Measurements from ENCODE around the gene PPT2.
"Not testable (repeated sequence)": the region's sequence is repeated elsewhere in the genome, so short reads cannot be mapped to it uniquely, and the experiment has no call there.

PPT2 gene

DNA sequence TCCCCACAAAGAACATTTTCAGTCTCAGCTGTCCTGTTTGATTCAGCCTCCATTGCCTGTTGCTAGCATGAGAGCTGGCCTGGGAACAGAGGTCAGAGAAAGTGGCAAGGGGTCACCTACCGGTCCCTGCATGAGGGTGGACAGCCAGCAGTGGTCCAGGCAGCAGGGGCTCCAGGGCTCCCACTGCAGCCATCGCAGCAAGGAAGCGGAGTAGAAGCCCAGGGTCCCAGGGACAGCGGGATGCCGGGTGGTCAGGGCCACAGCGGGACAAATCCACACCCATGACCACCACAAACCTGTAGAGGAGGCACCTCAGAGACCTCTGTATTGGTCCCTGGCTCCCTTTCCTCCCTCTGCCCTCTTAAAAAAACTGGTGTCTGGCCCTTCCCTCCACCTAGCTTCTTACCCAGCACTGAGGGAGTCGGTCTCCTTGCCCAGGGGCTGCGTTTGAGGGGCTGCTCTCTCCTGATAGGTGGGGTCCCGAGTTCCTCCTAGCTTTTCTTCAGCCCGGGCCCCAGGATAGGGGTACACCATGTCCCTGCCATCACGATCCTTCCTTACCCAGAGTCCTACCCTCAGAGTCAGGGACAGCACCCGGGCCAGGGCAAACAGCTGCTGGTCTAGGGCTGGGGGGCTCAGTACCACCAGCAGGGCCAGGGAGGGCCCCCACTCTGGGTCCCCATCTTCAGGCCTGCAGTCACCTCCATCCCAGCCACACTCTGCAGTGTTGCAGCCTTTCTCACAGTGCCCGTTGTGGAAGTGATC, 47.0 kb downstream of the PPT2 start:
- H3K4me3 ChIP-seq (ENCODE audit: low read depth, low read length): no peak overlapping the region
- no peak overlapping the region for H3K27ac ChIP-seq (ENCODE audit: low read depth, low read length)
- no peaks in the 10 kb centered on the region for H3K36me3 ChIP-seq (ENCODE audit: control insufficient read depth, insufficient read depth, low read length)
- H3K4me1 ChIP-seq (ENCODE audit: control insufficient read depth, insufficient read depth, low read length): peaks cover 8% of the 10 kb centered on the region; the same call in 1 of the 2 replicates
- H3K9me3 ChIP-seq (ENCODE audit: control insufficient read depth, insufficient read depth, low read length): no peaks in the 10 kb centered on the region
- no peak overlapping the region for H3K9ac ChIP-seq (ENCODE audit: low read depth, low read length)
- H3K27me3 ChIP-seq (ENCODE audit: control insufficient read depth, insufficient read depth, low read length): no peaks in the 10 kb centered on the region

DNA sequence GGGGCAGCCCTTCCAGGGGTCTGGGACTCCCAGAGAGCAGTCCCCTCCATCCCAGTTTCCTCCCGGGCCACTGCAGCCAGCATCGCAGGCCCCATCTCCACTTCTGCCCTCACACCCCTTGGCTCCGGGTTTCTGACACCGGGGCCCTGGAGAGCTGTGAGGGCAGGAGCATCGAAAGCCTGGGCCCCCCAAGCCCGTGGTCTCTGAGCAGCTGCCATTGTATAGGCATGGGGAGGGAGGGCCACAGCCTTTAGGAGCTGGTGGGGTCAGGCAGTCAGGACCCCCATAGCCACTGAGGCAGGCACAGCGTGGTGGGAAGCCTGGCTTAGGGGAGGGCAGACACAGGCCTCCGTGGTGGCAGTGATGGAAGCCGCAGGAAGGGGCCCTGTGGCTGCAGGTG, 48.2 kb downstream of the PPT2 start:
- no peak overlapping the region for H3K4me3 ChIP-seq (ENCODE audit: low read depth, low read length)
- H3K4me1 ChIP-seq (ENCODE audit: control insufficient read depth, insufficient read depth, low read length): 0 out of 2 replicates have a peak, but pooled peaks cover 3% of the 10 kb centered on the region
- no peaks in the 10 kb centered on the region for H3K9me3 ChIP-seq (ENCODE audit: control insufficient read depth, insufficient read depth, low read length)
- H3K9ac ChIP-seq (ENCODE audit: low read depth, low read length): no peak overlapping the region
- H3K27me3 ChIP-seq (ENCODE audit: control insufficient read depth, insufficient read depth, low read length): no peaks in the 10 kb centered on the region
- no peak overlapping the region for H3K27ac ChIP-seq (ENCODE audit: low read depth, low read length)
- H3K36me3 ChIP-seq (ENCODE audit: control insufficient read depth, insufficient read depth, low read length): no peaks in the 10 kb centered on the region

DNA sequence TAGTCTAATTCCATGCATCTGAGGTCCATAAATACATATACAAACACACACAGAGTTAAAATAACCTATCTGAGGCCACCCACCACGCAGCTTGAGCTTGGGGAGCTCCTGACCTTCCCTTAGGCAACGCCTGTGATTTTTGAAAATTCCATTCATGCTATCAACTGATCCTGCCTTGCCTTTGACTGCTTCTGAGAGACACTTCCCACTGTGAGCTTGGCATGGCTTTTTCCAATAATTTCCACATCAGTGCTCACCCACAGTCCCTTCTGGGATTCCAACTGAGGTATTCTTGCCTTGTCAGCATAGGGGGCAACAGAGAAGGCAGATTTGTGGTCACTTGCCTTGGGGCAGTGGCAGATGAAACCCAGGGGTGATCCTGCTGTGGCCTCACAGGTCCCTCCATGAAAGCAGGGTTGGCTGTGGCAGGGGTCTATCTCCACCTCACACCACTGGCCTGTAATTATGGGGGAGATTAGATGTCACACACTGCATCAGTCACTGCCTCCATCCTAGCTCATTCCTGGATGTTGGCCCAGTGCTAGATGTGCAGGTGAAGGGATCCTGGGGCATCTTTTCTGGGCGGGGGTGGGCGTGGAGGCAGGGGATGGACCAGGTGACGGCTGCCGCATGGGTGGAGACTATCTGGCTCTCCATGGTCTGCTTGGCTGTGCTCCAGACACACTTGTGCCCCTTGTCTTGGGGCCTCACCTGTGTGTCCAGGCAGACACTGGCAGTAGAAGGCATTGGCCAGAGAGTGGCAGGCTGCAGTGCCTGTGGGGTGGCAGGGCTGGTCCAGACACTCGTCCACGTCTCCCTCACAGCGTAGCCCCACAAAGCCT, 49.7 kb downstream of the PPT2 start:
- Histone ChIP-seq H3K4me1 (ENCODE audit: control insufficient read depth, insufficient read depth, low read length) (no peaks in the 10 kb centered on the region), H3K9me3 (ENCODE audit: control insufficient read depth, insufficient read depth, low read length) (no peaks in the 10 kb centered on the region), H3K27me3 (ENCODE audit: control insufficient read depth, insufficient read depth, low read length) (no peaks in the 10 kb centered on the region), H3K9ac (ENCODE audit: low read depth, low read length) (no peak overlapping the region), H3K4me3 (ENCODE audit: low read depth, low read length) (no peak overlapping the region), H3K27ac (ENCODE audit: low read depth, low read length) (no peak overlapping the region), H3K36me3 (ENCODE audit: control insufficient read depth, insufficient read depth, low read length) (no peaks in the 10 kb centered on the region)

GRCh38 chr6:32204268-32204715, 50.4 kb downstream of the PPT2 start:
- H3K4me3 ChIP-seq (ENCODE audit: low read depth, low read length): no peak overlapping the region
- no peak overlapping the region for H3K27ac ChIP-seq (ENCODE audit: low read depth, low read length)
- H3K9me3 ChIP-seq (ENCODE audit: control insufficient read depth, insufficient read depth, low read length): no peaks in the 10 kb centered on the region
- H3K27me3 ChIP-seq (ENCODE audit: control insufficient read depth, insufficient read depth, low read length): no peaks in the 10 kb centered on the region
- H3K4me1 ChIP-seq (ENCODE audit: control insufficient read depth, insufficient read depth, low read length): no peaks in the 10 kb centered on the region
- H3K36me3 ChIP-seq (ENCODE audit: control insufficient read depth, insufficient read depth, low read length): no peaks in the 10 kb centered on the region
- H3K9ac ChIP-seq (ENCODE audit: low read depth, low read length): no peak overlapping the region

DNA sequence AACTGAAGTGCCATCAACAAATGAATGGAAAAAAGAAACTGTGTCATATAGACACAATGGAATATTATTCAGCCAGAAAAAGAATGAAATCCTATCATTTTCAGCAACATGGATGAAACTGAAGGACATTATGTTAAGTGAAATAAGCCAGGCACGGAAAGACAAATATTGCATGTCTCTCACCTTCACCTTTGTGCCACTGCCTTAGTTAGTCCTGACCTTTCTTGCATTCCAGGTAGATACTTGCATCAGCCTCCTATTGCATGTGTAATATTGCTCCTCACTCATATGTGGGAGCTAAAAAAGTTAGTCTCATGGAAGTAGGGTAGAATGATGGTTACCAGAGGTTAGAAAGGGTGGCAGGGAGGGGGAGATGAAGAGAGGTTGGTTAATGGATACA, 55.1 kb downstream of the PPT2 start:
- Histone ChIP-seq H3K9ac (ENCODE audit: low read depth, low read length) (no peak overlapping the region), H3K27me3 (ENCODE audit: control insufficient read depth, insufficient read depth, low read length) (no peaks in the 10 kb centered on the region), H3K4me1 (ENCODE audit: control insufficient read depth, insufficient read depth, low read length) (no peaks in the 10 kb centered on the region), H3K27ac (ENCODE audit: low read depth, low read length) (no peak overlapping the region), H3K9me3 (ENCODE audit: control insufficient read depth, insufficient read depth, low read length) (no peaks in the 10 kb centered on the region), H3K4me3 (ENCODE audit: low read depth, low read length) (no peak overlapping the region), H3K36me3 (ENCODE audit: control insufficient read depth, insufficient read depth, low read length) (no peaks in the 10 kb centered on the region)

DNA sequence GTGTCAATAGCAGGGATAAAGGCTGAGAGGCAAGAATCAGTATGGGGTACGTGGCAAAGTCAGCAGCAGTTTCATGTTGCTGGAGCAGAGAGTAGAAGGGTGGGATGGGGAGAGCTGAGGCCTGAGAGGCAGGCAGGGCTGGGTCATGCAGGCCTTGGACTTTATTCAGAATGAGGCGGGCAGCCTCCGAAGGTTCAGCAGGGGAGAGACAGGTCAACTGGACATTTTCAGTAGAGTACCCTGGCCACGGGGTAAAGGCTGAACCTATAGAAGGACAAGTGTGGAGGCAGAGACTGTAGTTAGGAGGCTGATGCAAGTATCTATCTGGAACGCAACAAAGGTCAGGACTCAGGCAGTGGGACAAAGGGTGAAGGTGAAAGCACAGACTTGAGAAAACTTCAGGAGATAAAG, 56.3 kb downstream of the PPT2 start:
- no peaks in the 10 kb centered on the region for H3K4me1 ChIP-seq (ENCODE audit: control insufficient read depth, insufficient read depth, low read length)
- H3K27ac ChIP-seq (ENCODE audit: low read depth, low read length): no peak overlapping the region
- H3K9ac ChIP-seq (ENCODE audit: low read depth, low read length): no peak overlapping the region
- no peaks in the 10 kb centered on the region for H3K27me3 ChIP-seq (ENCODE audit: control insufficient read depth, insufficient read depth, low read length)
- no peak overlapping the region for H3K4me3 ChIP-seq (ENCODE audit: low read depth, low read length)
- H3K36me3 ChIP-seq (ENCODE audit: control insufficient read depth, insufficient read depth, low read length): no peaks in the 10 kb centered on the region
- no peaks in the 10 kb centered on the region for H3K9me3 ChIP-seq (ENCODE audit: control insufficient read depth, insufficient read depth, low read length)

GRCh38 chr6:32211432-32211831, 57.5 kb downstream of the PPT2 start:
- not testable (repeated sequence) for H3K27me3 ChIP-seq (ENCODE audit: control insufficient read depth, insufficient read depth, low read length); H3K9me3 ChIP-seq (ENCODE audit: control insufficient read depth, insufficient read depth, low read length); H3K9ac ChIP-seq (ENCODE audit: low read depth, low read length); H3K27ac ChIP-seq (ENCODE audit: low read depth, low read length); H3K4me3 ChIP-seq (ENCODE audit: low read depth, low read length); H3K4me1 ChIP-seq (ENCODE audit: control insufficient read depth, insufficient read depth, low read length); H3K36me3 ChIP-seq (ENCODE audit: control insufficient read depth, insufficient read depth, low read length)

GRCh38 chr6:32212076-32212760, 58.3 kb downstream of the PPT2 start:
- Histone ChIP-seq H3K9ac (ENCODE audit: low read depth, low read length) (no peak overlapping the region), H3K4me1 (ENCODE audit: control insufficient read depth, insufficient read depth, low read length) (no peaks in the 10 kb centered on the region), H3K9me3 (ENCODE audit: control insufficient read depth, insufficient read depth, low read length) (no peaks in the 10 kb centered on the region), H3K27me3 (ENCODE audit: control insufficient read depth, insufficient read depth, low read length) (no peaks in the 10 kb centered on the region), H3K4me3 (ENCODE audit: low read depth, low read length) (no peak overlapping the region), H3K27ac (ENCODE audit: low read depth, low read length) (no peak overlapping the region), H3K36me3 (ENCODE audit: control insufficient read depth, insufficient read depth, low read length) (no peaks in the 10 kb centered on the region)

Measured in HUES48 (cell line).